ENCODE results near the gene NPHS1. TPM values are rescaled to one million over a fixed set of nuclear protein-coding genes. Genes with fewer than 3 reads are reported as not detected.

The NPHS1 gene
- total and polyA plus RNA-seq, 2 donors from 2014 or later = 0.25 to 39.7 TPM

DNA sequence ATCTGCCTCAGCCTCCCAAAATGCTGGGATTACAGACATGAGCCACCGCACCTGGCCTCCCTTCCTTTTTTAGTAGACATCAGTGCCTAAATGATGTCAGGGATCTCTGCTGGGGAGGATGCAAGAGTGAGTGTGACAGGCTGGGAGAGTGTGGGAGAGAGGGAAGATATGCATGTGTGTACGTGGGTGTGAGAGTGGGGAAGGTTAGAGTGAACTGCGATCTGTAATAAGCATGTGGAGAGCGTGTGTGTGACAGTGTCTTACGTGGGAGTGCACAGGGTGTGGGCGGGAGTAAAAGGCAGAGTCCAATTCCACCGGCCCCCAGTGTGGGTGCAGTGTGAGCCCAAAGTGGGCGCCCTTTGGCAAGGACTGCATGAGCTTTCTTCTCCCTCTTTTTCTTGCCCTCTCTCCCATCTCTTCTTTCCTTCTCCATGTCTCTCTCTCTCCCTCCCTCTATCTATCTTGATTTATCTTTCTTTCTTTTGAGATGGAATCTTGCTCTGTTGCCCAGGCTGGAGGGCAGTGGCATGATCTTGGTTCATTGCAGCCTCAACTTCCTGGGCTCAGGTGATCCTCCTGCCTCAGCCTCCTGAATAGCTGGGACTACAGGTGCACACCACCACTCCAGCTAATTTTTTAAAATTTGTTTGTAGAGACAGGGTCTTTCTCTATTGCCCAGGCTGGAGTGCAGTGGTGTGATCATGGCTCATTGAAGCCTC lies 893 bp upstream of the NPHS1 start:
- no peak for FAIRE-seq

DNA sequence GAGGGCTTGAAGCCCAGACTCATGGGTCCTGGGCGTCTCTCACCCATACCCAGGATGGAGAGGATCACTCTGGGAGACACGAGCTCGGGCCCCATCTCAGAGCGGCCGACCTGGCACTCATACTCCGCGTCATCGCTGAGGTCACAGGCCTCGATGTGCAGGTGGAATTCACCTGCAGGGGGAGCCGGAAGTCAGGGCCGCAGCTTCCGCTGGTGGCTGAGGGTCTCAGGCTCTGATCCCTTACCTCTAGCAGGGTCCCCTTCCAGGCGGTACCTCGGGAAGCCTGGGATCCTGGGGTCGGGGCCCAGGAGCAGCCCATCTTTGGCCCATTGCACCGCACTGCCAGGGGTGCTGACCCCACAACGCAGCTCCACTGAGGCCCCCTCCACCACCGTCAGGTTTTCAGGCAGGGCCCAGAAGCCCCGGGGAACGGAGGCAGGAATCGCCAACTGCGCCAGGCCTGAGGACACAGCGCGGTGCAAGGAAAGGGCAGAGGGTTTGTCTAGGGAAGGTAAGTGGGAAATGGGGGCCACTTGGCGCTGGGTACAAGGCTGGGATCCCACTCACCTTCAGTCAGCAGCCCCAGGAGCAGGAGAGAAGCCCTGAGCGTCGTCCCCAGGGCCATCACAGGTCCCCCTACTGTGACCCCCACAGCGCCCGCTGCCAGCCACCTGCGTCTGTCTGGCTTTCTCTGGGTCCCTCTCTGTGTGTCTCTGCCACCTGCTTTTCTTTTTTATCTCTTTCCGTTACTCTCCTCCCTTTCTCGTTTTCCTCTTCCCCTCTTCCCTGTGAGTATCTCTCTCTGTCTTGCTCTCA lies 883 bp downstream of the NPHS1 start:
- intact Hi-C loops (cut with DNase I) = no loop called here
- H3K4me3 ChIP-seq (ENCODE audit: low read length in 3 of 3) = peak overlapping the region in 1 of 3 donors; percentile 37
- no peak for FAIRE-seq
- no peaks in the 10 kb centered on the region for H3K4me1 ChIP-seq (ENCODE audit: control insufficient read depth in 2 of 3, insufficient read depth in 2 of 3, low read depth in 1 of 3, low read length in 3 of 3)
- no peak overlapping the region for H3K9ac ChIP-seq (ENCODE audit: low read length in 3 of 3)
- DNase-seq = peak in 2 of 5 donors; percentile 21 to 37
- H3K27me3 ChIP-seq (ENCODE audit: control insufficient read depth, insufficient read depth, low read length) = no peaks in the 10 kb centered on the region
- no peaks in the 10 kb centered on the region for H3K9me3 ChIP-seq (ENCODE audit: control insufficient read depth in 2 of 3, insufficient read depth in 1 of 3, low read length in 3 of 3)
- H3K36me3 ChIP-seq (ENCODE audit: control insufficient read depth in 2 of 3, insufficient read depth in 3 of 3, low read length in 3 of 3) = no peaks in the 10 kb centered on the region
- TF ChIP-seq, protein P1, sequence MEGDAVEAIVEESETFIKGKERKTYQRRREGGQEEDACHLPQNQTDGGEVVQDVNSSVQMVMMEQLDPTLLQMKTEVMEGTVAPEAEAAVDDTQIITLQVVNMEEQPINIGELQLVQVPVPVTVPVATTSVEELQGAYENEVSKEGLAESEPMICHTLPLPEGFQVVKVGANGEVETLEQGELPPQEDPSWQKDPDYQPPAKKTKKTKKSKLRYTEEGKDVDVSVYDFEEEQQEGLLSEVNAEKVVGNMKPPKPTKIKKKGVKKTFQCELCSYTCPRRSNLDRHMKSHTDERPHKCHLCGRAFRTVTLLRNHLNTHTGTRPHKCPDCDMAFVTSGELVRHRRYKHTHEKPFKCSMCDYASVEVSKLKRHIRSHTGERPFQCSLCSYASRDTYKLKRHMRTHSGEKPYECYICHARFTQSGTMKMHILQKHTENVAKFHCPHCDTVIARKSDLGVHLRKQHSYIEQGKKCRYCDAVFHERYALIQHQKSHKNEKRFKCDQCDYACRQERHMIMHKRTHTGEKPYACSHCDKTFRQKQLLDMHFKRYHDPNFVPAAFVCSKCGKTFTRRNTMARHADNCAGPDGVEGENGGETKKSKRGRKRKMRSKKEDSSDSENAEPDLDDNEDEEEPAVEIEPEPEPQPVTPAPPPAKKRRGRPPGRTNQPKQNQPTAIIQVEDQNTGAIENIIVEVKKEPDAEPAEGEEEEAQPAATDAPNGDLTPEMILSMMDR (IDR thresholded peaks at IDR 0.05; ENCODE audit: borderline replicate concordance, extremely low read depth, insufficient read depth) = no peak
- H3K27ac ChIP-seq (ENCODE audit: low read depth in 2 of 2, low read length in 2 of 2) = no peak overlapping the region

More for the DNA sequence above, 893 bp upstream of the NPHS1 start:
- no peak overlapping the region for H3K4me3 ChIP-seq (ENCODE audit: low read length in 3 of 3)
- no peaks in the 10 kb centered on the region for H3K27me3 ChIP-seq (ENCODE audit: control insufficient read depth, insufficient read depth, low read length)
- H3K4me1 ChIP-seq (ENCODE audit: control insufficient read depth in 2 of 3, insufficient read depth in 2 of 3, low read depth in 1 of 3, low read length in 3 of 3) = no peaks in the 10 kb centered on the region
- no peak overlapping the region for H3K27ac ChIP-seq (ENCODE audit: low read depth in 2 of 2, low read length in 2 of 2)
- peak in 1 of 5 donors; percentile 43 for DNase-seq
- TF ChIP-seq, protein P1 (IDR thresholded peaks at IDR 0.05; ENCODE audit: borderline replicate concordance, extremely low read depth, insufficient read depth) = no peak
- H3K9ac ChIP-seq (ENCODE audit: low read length in 3 of 3) = no peak overlapping the region
- intact Hi-C loops (cut with DNase I) = no loop called here
- no peaks in the 10 kb centered on the region for H3K36me3 ChIP-seq (ENCODE audit: control insufficient read depth in 2 of 3, insufficient read depth in 3 of 3, low read length in 3 of 3)
- H3K9me3 ChIP-seq (ENCODE audit: control insufficient read depth in 2 of 3, insufficient read depth in 1 of 3, low read length in 3 of 3) = no peaks in the 10 kb centered on the region

- peaks cover 10% of the 10 kb centered on the region for H3K27me3 ChIP-seq (ENCODE audit: control insufficient read depth, insufficient read depth, low read length)
- FAIRE-seq = no peak
- intact Hi-C loops (cut with DNase I) = no loop called here
Measured at GRCh38 chr19:35848919-35849505, 3.3 kb downstream of the NPHS1 start.

More at GRCh38 chr19:35848919-35849505, 3.3 kb downstream of the NPHS1 start:
- Histone ChIP-seq H3K27ac (ENCODE audit: low read depth in 2 of 2, low read length in 2 of 2) (no peak overlapping the region), H3K4me1 (ENCODE audit: control insufficient read depth in 2 of 3, insufficient read depth in 2 of 3, low read depth in 1 of 3, low read length in 3 of 3) (peaks cover 0 to 5% (median 0%) of the 10 kb centered on the region in 3 donors), H3K4me3 (ENCODE audit: low read length in 3 of 3) (no peak overlapping the region), H3K9me3 (ENCODE audit: control insufficient read depth in 2 of 3, insufficient read depth in 1 of 3, low read length in 3 of 3) (no peaks in the 10 kb centered on the region), H3K36me3 (ENCODE audit: control insufficient read depth in 2 of 3, insufficient read depth in 3 of 3, low read length in 3 of 3) (no peaks in the 10 kb centered on the region), H3K9ac (ENCODE audit: low read length in 3 of 3) (no peak overlapping the region)
- TF ChIP-seq, protein P1 (IDR thresholded peaks at IDR 0.05; ENCODE audit: borderline replicate concordance, extremely low read depth, insufficient read depth) = no peak
- DNase-seq = no peak

Data from kidney (tissue), 14 donors.